PC-3 (cell line): ENCODE data around the gene IQCE. TPM values are rescaled to one million over a fixed set of nuclear protein-coding genes. Genes with fewer than 3 reads are reported as not detected.

Experiments
- ATAC-seq: fragments of 200-7000 bp; cut with Tn5 transposase; 2 replicates; pipeline ENCODE4 v1.9.1; 2020; ENCODE audit warnings: mild to moderate bottlenecking, moderate library complexity
- BruUV-seq: library from RNA; stranded (reverse); fragments of 400-500 nt; replicated peaks from 2 replicates; lab custom pipeline; 2021; lab: Mats Ljungman, UMichigan
- CTCF ChIA-PET: fragments of 300-600 bp; sonication (Branson Sonifier 250); formaldehyde crosslinking; loops from one replicate; lab custom pipeline; 2022; ENCODE audit warnings: antibody characterized with exemption; lab: Charles Lee
- POLR2A ChIA-PET: fragments of 300-600 bp; sonication (Branson Sonifier 250); formaldehyde crosslinking; loops from one replicate; lab custom pipeline; 2022; ENCODE audit warnings: antibody characterized with exemption; ENCODE audit not compliant: unreplicated experiment; lab: Charles Lee
- DNase-seq: peaks from one replicate; pipeline ENCODE4 v3.0.0-alpha.2; 2015
- H2AFZ ChIP-seq: fragments of 300-600 bp; sonication (generic); 2 replicates; pipeline ENCODE4 v1.6.0; 2016; ENCODE audit warnings: antibody characterized with exemption, low read length
- H3F3A ChIP-seq: fragments of 300-600 bp; sonication (generic); one replicate; pipeline ENCODE4 v1.6.0; 2017; ENCODE audit warnings: antibody characterized with exemption, low read length, control low read depth, mild to moderate bottlenecking; ENCODE audit not compliant: unreplicated experiment
- H3K27ac ChIP-seq: fragments of 300-600 bp; sonication (generic); 2 replicates; pipeline ENCODE4 v1.5.1; 2016; ENCODE audit warnings: mild to moderate bottlenecking, low read length
- H3K27me3 ChIP-seq: fragments of 300-600 bp; sonication (generic); 2 replicates; pipeline ENCODE4 v1.6.1; 2016; ENCODE audit warnings: low read length, mixed read lengths
- H3K36me3 ChIP-seq: fragments of 300-600 bp; sonication (generic); 2 replicates; pipeline ENCODE4 v1.6.1; 2016; ENCODE audit warnings: low read depth, mixed run types, low read length, mixed read lengths
- H3K4me1 ChIP-seq: fragments of 300-600 bp; sonication (generic); 2 replicates; pipeline ENCODE4 v1.5.1; 2016; ENCODE audit warnings: low read length; ENCODE audit not compliant: insufficient read depth
- H3K4me2 ChIP-seq: fragments of 300-600 bp; sonication (generic); 2 replicates; pipeline ENCODE4 v1.6.0; 2016; ENCODE audit warnings: low read length
- H3K4me3 ChIP-seq: fragments of 300-600 bp; sonication (generic); 2 replicates; pipeline ENCODE4 v1.5.1; 2016; ENCODE audit warnings: mild to moderate bottlenecking, low read length, mixed read lengths
- H3K79me2 ChIP-seq: fragments of 300-600 bp; sonication (generic); 2 replicates; pipeline ENCODE4 v1.6.1; 2017; ENCODE audit warnings: low read length, mixed read lengths
- H3K9ac ChIP-seq: fragments of 300-600 bp; sonication (generic); 2 replicates; pipeline ENCODE4 v1.6.0; 2016; ENCODE audit warnings: mild to moderate bottlenecking, low read length
- H3K9me2 ChIP-seq: fragments of 300-600 bp; sonication (generic); replicated peaks from 2 replicates; pipeline ENCODE4 v1.6.1; 2016; ENCODE audit warnings: mixed run types, low read length, mixed read lengths
- H3K9me3 ChIP-seq: fragments of 300-600 bp; sonication (generic); 2 replicates; pipeline ENCODE4 v1.6.1; 2016; ENCODE audit warnings: low read length, mixed read lengths
- H4K20me1 ChIP-seq: fragments of 300-600 bp; sonication (generic); 2 replicates; pipeline ENCODE4 v1.6.1; 2016; ENCODE audit warnings: low read length, mixed read lengths
- CTCF ChIP-seq: fragments of 300-600 bp; sonication (generic); conservative IDR thresholded peaks from 2 replicates; pipeline ENCODE4 v1.5.1; 2017; ENCODE audit warnings: antibody characterized with exemption, low read depth, mild to moderate bottlenecking, low read length
- EZH2 ChIP-seq: fragments of 300-600 bp; sonication (generic); IDR thresholded peaks from one replicate; pipeline ENCODE4 v1.6.1; 2017; ENCODE audit warnings: antibody characterized with exemption, mild to moderate bottlenecking, low read length; ENCODE audit not compliant: unreplicated experiment
- EZH2phosphoT487 ChIP-seq: fragments of 300-600 bp; sonication (generic); IDR thresholded peaks from 2 replicates; pipeline ENCODE4 v1.6.1; 2018; ENCODE audit warnings: mild to moderate bottlenecking, antibody characterized with exemption, low read length, borderline replicate concordance
- intact Hi-C: fragments of 100-400 bp; cut with micrococcal nuclease; formaldehyde crosslinking; loops from 2 replicates; pipeline ENCODE4 v1.9.0; 2023
- total RNA-seq: library from RNA; depleted of rRNA; stranded (reverse); fragments of >200 nt; gene quantifications from 2 replicates; pipeline ENCODE4 v1.2.3, GENCODE V29; 2014

The IQCE gene
- total RNA-seq, 1 experiment from 2014 or later, result 9.7 TPM

GRCh38 chr7:2616387-2617324 lies 57.9 kb downstream of the IQCE start:
- H3K9me3 ChIP-seq, result no peaks in the 10 kb centered on the region
- no peaks in the 10 kb centered on the region for H3K9me2 ChIP-seq
- no peaks in the 10 kb centered on the region for H3K27me3 ChIP-seq
- H3K79me2 ChIP-seq, result no peaks in the 10 kb centered on the region
- H3K4me1 ChIP-seq, result peaks cover 9% of the 10 kb centered on the region
- no peak overlapping the region for H3K4me3 ChIP-seq
- ChIA-PET CTCF (no interaction called here), POLR2A (no interaction called here)
- no peak overlapping the region for H3K9ac ChIP-seq
- H2AFZ ChIP-seq, result no peak overlapping the region
- H3K4me2 ChIP-seq, result no peak overlapping the region
- H3F3A ChIP-seq, result no peaks in the 10 kb centered on the region
- H4K20me1 ChIP-seq, result no peaks in the 10 kb centered on the region
- ATAC-seq (no peak), DNase-seq (no peak)
- no TSS peak for BruUV-seq
- H3K27ac ChIP-seq, result no peak overlapping the region
- intact Hi-C loops, result no loop called here
- H3K36me3 ChIP-seq, result no peaks in the 10 kb centered on the region
- TF ChIP-seq EZH2 (no peak), CTCF (no peak), EZH2phosphoT487 (no peak)

GRCh38 chr7:2617325-2617905 lies 58.6 kb downstream of the IQCE start:
- no peaks in the 10 kb centered on the region for H3K36me3 ChIP-seq
- H3F3A ChIP-seq, result no peaks in the 10 kb centered on the region
- no peak overlapping the region for H3K27ac ChIP-seq
- no TSS peak for BruUV-seq
- H3K79me2 ChIP-seq, result no peaks in the 10 kb centered on the region
- ChIA-PET POLR2A (no interaction called here), CTCF (no interaction called here)
- no peaks in the 10 kb centered on the region for H3K27me3 ChIP-seq
- TF ChIP-seq EZH2phosphoT487, result no peak
- TF ChIP-seq EZH2, result no peak
- no peak for TF ChIP-seq CTCF
- H3K9me3 ChIP-seq, result no peaks in the 10 kb centered on the region
- DNase-seq (no peak), ATAC-seq (no peak)
- no peak overlapping the region for H2AFZ ChIP-seq
- H3K4me1 ChIP-seq, result peaks cover 9% of the 10 kb centered on the region
- H3K4me3 ChIP-seq, result no peak overlapping the region
- H4K20me1 ChIP-seq, result no peaks in the 10 kb centered on the region
- no peak overlapping the region for H3K9ac ChIP-seq
- intact Hi-C loops, result no loop called here
- H3K9me2 ChIP-seq, result no peaks in the 10 kb centered on the region
- H3K4me2 ChIP-seq, result no peak overlapping the region

- intact Hi-C loops, result no loop called here
- ATAC-seq (no peak), DNase-seq (no peak)
- H3K4me3 ChIP-seq, result no peak overlapping the region
- no peaks in the 10 kb centered on the region for H3K36me3 ChIP-seq
- H3K79me2 ChIP-seq, result no peaks in the 10 kb centered on the region
- no TSS peak for BruUV-seq
- no peak overlapping the region for H3K4me2 ChIP-seq
- ChIA-PET CTCF (no interaction called here), POLR2A (no interaction called here)
- no peaks in the 10 kb centered on the region for H4K20me1 ChIP-seq
- no peaks in the 10 kb centered on the region for H3K9me3 ChIP-seq
- H3F3A ChIP-seq, result no peaks in the 10 kb centered on the region
- no peak overlapping the region for H2AFZ ChIP-seq
- no peak overlapping the region for H3K27ac ChIP-seq
- H3K4me1 ChIP-seq, result peaks cover 9% of the 10 kb centered on the region
- H3K9ac ChIP-seq, result no peak overlapping the region
- no peaks in the 10 kb centered on the region for H3K27me3 ChIP-seq
- TF ChIP-seq CTCF, result no peak
- TF ChIP-seq EZH2phosphoT487, result no peak
- no peak for TF ChIP-seq EZH2
- no peaks in the 10 kb centered on the region for H3K9me2 ChIP-seq
These were observed 60.3 kb downstream of the IQCE start for GRCh38 chr7:2619116-2619515.
